ENCODE results near the gene SEMA4D. TPM values are rescaled to one million over a fixed set of nuclear protein-coding genes. Genes with fewer than 3 reads are reported as not detected.

Gene SEMA4D
- total RNA-seq, 1 experiment from 2014 or later = 8.0 TPM

DNA sequence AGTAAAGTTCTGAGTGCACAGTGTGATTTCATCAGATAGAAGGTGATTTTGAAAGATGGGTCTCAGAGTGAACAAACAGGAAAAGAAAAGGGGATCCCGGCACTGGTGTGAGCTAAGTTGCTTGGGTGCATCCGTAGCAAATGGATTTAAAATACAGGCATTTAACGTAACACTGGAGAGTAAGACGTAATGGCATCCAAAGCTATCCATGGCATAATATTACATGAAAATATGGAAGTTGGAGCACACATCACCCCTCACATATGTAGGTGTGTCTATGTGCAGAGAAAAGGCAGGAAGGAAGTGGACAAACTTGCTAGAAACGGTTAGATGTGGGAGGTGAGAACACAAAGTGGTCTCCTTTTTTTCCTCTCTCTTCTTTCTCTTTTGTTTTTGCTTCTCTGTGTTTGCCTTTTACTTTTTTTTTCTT, 38.2 kb upstream of the SEMA4D start:
- CTCF ChIA-PET = no interaction called here
- Histone ChIP-seq H3K27ac (ENCODE audit: low read length) (no peak overlapping the region), H3K4me1 (ENCODE audit: insufficient read depth, low read length) (no peaks in the 10 kb centered on the region), H3K79me2 (ENCODE audit: low read length) (no peaks in the 10 kb centered on the region), H3K9me2 (replicated peaks; ENCODE audit: low read length) (no peaks in the 10 kb centered on the region), H3F3A (ENCODE audit: low read length, unreplicated experiment) (no peaks in the 10 kb centered on the region), H3K27me3 (ENCODE audit: low read length) (no peaks in the 10 kb centered on the region), H4K20me1 (ENCODE audit: low read length) (no peaks in the 10 kb centered on the region), H2AFZ (ENCODE audit: low read length) (no peak overlapping the region), H3K36me3 (ENCODE audit: low read depth, low read length) (no peaks in the 10 kb centered on the region), H3K9ac (ENCODE audit: low read length) (no peak overlapping the region), H3K4me3 (ENCODE audit: low read length) (no peak overlapping the region), H3K9me3 (ENCODE audit: low read length) (no peaks in the 10 kb centered on the region), H3K4me2 (ENCODE audit: low read length) (no peak overlapping the region)
- no peak for ATAC-seq
- intact Hi-C loops (cut with micrococcal nuclease) = no loop called here
- POLR2A ChIA-PET (ENCODE audit: unreplicated experiment) = no interaction called here
- DNase-seq = no peak
- BruUV-seq (replicated peaks) = no TSS peak
- TF ChIP-seq EZH2 (IDR thresholded peaks at IDR 0.05; ENCODE audit: low read length, unreplicated experiment) (no peak), EZH2phosphoT487 (IDR thresholded peaks at IDR 0.05; ENCODE audit: borderline replicate concordance, low read length) (no peak)
- TF ChIP-seq, protein P1, sequence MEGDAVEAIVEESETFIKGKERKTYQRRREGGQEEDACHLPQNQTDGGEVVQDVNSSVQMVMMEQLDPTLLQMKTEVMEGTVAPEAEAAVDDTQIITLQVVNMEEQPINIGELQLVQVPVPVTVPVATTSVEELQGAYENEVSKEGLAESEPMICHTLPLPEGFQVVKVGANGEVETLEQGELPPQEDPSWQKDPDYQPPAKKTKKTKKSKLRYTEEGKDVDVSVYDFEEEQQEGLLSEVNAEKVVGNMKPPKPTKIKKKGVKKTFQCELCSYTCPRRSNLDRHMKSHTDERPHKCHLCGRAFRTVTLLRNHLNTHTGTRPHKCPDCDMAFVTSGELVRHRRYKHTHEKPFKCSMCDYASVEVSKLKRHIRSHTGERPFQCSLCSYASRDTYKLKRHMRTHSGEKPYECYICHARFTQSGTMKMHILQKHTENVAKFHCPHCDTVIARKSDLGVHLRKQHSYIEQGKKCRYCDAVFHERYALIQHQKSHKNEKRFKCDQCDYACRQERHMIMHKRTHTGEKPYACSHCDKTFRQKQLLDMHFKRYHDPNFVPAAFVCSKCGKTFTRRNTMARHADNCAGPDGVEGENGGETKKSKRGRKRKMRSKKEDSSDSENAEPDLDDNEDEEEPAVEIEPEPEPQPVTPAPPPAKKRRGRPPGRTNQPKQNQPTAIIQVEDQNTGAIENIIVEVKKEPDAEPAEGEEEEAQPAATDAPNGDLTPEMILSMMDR (conservative IDR thresholded peaks at IDR 0.05; ENCODE audit: low read depth, low read length) = no peak

DNA sequence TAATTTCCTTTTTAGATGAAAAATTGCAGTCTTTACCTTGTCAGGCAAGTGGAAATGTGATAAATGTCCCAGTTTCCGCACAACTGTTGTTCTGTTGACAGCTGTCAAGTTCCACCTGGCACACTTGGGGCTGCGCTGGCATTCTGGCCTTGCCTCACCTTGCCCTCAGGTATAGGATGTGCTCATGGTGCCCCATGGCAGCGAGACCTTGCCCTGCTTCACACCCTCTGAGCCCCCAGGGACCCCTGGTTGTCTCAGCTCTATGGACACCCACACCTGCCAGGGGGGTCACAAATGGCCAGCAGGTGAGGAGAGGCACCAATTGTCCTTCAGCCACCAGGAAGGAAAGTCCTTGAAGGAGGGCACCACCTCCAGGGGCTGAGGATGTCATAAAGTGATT, 37.5 kb upstream of the SEMA4D start:
- Histone ChIP-seq H3K4me2 (ENCODE audit: low read length) (no peak overlapping the region), H3K36me3 (ENCODE audit: low read depth, low read length) (no peaks in the 10 kb centered on the region), H3K4me1 (ENCODE audit: insufficient read depth, low read length) (no peaks in the 10 kb centered on the region), H3F3A (ENCODE audit: low read length, unreplicated experiment) (no peaks in the 10 kb centered on the region), H3K9me3 (ENCODE audit: low read length) (no peaks in the 10 kb centered on the region), H3K79me2 (ENCODE audit: low read length) (no peaks in the 10 kb centered on the region), H3K9me2 (replicated peaks; ENCODE audit: low read length) (no peaks in the 10 kb centered on the region), H3K27ac (ENCODE audit: low read length) (no peak overlapping the region), H3K9ac (ENCODE audit: low read length) (no peak overlapping the region), H3K27me3 (ENCODE audit: low read length) (no peaks in the 10 kb centered on the region), H2AFZ (ENCODE audit: low read length) (no peak overlapping the region), H4K20me1 (ENCODE audit: low read length) (no peaks in the 10 kb centered on the region), H3K4me3 (ENCODE audit: low read length) (no peak overlapping the region)
- CTCF ChIA-PET = no interaction called here
- DNase-seq (no peak), ATAC-seq (no peak)
- no TSS peak for BruUV-seq (replicated peaks)
- intact Hi-C loops (cut with micrococcal nuclease) = no loop called here
- POLR2A ChIA-PET (ENCODE audit: unreplicated experiment) = no interaction called here
- TF ChIP-seq, protein P1 (conservative IDR thresholded peaks at IDR 0.05; ENCODE audit: low read depth, low read length) = no peak
- TF ChIP-seq EZH2phosphoT487 (IDR thresholded peaks at IDR 0.05; ENCODE audit: borderline replicate concordance, low read length) = no peak
- TF ChIP-seq EZH2 (IDR thresholded peaks at IDR 0.05; ENCODE audit: low read length, unreplicated experiment) = no peak

DNA sequence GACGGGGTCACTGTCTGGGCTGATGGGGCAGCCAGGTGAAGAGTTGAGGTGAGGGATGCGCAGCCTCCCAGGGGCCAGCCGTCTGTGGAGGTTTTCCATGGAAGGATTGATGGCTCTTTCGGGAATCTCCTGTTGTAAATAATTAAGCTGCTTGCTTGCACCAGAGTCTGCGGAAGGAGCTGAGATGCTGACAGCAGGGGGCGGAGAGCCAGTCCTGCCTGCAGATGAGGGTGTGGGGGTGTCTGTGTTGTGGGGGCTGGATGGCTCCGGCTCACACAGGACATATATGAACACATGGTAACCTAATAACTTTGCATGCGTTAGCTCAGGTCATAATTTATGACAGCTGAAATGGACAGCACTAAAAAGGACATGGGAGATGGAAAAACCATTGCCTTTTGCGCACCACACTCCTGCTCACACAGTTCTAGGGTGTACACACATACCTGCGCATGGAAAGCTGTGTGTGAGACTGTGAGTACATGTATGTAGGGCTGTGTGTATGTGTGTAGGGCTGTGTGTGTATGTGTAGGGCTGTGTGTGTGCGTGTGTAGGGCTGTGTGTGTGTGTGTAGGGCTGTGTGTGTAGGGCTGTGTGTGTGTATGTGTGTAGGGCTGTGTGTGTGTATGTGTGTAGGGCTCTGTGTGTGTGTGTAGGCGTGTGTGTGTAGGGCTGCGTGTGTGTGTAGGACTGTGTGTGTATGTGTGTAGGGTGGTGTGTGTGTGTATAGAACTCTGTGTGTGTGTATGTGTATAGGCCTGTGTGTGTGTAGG, 36.8 kb upstream of the SEMA4D start:
- ChIA-PET POLR2A (ENCODE audit: unreplicated experiment) (no interaction called here), CTCF (no interaction called here)
- Histone ChIP-seq H3F3A (ENCODE audit: low read length, unreplicated experiment) (no peaks in the 10 kb centered on the region), H4K20me1 (ENCODE audit: low read length) (no peaks in the 10 kb centered on the region), H3K27ac (ENCODE audit: low read length) (no peak overlapping the region), H3K4me2 (ENCODE audit: low read length) (no peak overlapping the region), H2AFZ (ENCODE audit: low read length) (no peak overlapping the region), H3K4me3 (ENCODE audit: low read length) (no peak overlapping the region), H3K9me3 (ENCODE audit: low read length) (no peaks in the 10 kb centered on the region), H3K9ac (ENCODE audit: low read length) (no peak overlapping the region), H3K79me2 (ENCODE audit: low read length) (no peaks in the 10 kb centered on the region), H3K4me1 (ENCODE audit: insufficient read depth, low read length) (no peaks in the 10 kb centered on the region), H3K36me3 (ENCODE audit: low read depth, low read length) (no peaks in the 10 kb centered on the region), H3K9me2 (replicated peaks; ENCODE audit: low read length) (no peaks in the 10 kb centered on the region), H3K27me3 (ENCODE audit: low read length) (no peaks in the 10 kb centered on the region)
- TF ChIP-seq EZH2phosphoT487 (IDR thresholded peaks at IDR 0.05; ENCODE audit: borderline replicate concordance, low read length) = no peak
- TF ChIP-seq, protein P1 (conservative IDR thresholded peaks at IDR 0.05; ENCODE audit: low read depth, low read length) = no peak
- TF ChIP-seq EZH2 (IDR thresholded peaks at IDR 0.05; ENCODE audit: low read length, unreplicated experiment) = no peak
- intact Hi-C loops (cut with micrococcal nuclease) = no loop called here
- ATAC-seq = no peak
- no peak for DNase-seq
- no TSS peak for BruUV-seq (replicated peaks)
